Panc1 (cell line): ENCODE measurements around the gene WDHD1.

ENCODE experiments used
- CTCF ChIP-seq: fragments of 450-650 bp; IDR thresholded peaks from 2 replicates; pipeline ENCODE4 v1.5.1; 2017; ENCODE audit warnings: mild to moderate bottlenecking
- POLR2AphosphoS5 ChIP-seq: IDR thresholded peaks from 2 replicates; pipeline ENCODE4 v1.6.1; 2012; ENCODE audit warnings: mild to moderate bottlenecking, low read depth, low read length, moderate library complexity
- REST ChIP-seq, 2 experiments: IDR thresholded peaks; 2 replicates each; pipeline ENCODE4 v1.6.1; 2011 to 2012; ENCODE audit warnings: low read depth in 2 of 2, control low read depth in 1 of 2, low read length in 1 of 2, mild to moderate bottlenecking in 1 of 2, moderate library complexity in 1 of 2; ENCODE audit not compliant: insufficient read depth in 1 of 2
- SIN3A ChIP-seq: IDR thresholded peaks from 2 replicates; pipeline ENCODE4 v1.6.1; 2012; ENCODE audit warnings: low read depth, mild to moderate bottlenecking, low read length, moderate library complexity, borderline replicate concordance; ENCODE audit not compliant: insufficient read depth
- TCF7L2 ChIP-seq: IDR thresholded peaks from 2 replicates; pipeline ENCODE4 v1.6.1; 2011; ENCODE audit warnings: mild to moderate bottlenecking, low read depth, low read length, inconsistent platforms

GRCh38 chr14:54931598-54932340 is 95.1 kb downstream of the WDHD1 start:
- no peak for TF ChIP-seq CTCF
- TF ChIP-seq TCF7L2 = no peak
- no peak for TF ChIP-seq POLR2AphosphoS5
- no peak for TF ChIP-seq SIN3A
- TF ChIP-seq REST (IDR thresholded peaks at IDR 0.05; ENCODE audit: insufficient read depth in 1 of 2, low read depth in 2 of 2, low read length in 1 of 2) = no peak
